ENCODE data around the gene CEP63. TPM values are rescaled to one million over a fixed set of nuclear protein-coding genes. Genes with fewer than 3 reads are reported as not detected.
"Not testable (repeated sequence)": the region's sequence is repeated elsewhere in the genome, so short reads cannot be mapped to it uniquely, and the experiment has no call there.

Gene CEP63
- total RNA-seq, 2 donors from 2014 or later, result 19.2 to 30.0 TPM

GRCh38 chr3:134568790-134569189, 82.9 kb downstream of the CEP63 start:
- no peaks in the 10 kb centered on the region for H3K27me3 ChIP-seq
- H3K36me3 ChIP-seq (replicated peaks in 1 of 2; ENCODE audit: insufficient read depth in 1 of 2, low read depth in 2 of 2), result no peaks in the 10 kb centered on the region
- ATAC-seq (no peak), DNase-seq (no peak)
- no peak for TF ChIP-seq POLR2A (IDR thresholded peaks at IDR 0.05)
- no peak for TF ChIP-seq CTCF (IDR thresholded peaks at IDR 0.05)
- no peak overlapping the region for H3K4me3 ChIP-seq
- H3K27ac ChIP-seq, result no peak overlapping the region
- intact Hi-C loops (cut with DNase I), result no loop called here
- 77 to 81% methylated on average over 6 of the region's 6 CpGs for WGBS, 2 donors
- no peaks in the 10 kb centered on the region for H3K4me1 ChIP-seq
- peaks cover 0 to 20% (median 0%) of the 10 kb centered on the region in 3 donors for H3K9me3 ChIP-seq

- H3K36me3 ChIP-seq (replicated peaks in 1 of 2; ENCODE audit: insufficient read depth in 1 of 2, low read depth in 2 of 2); H3K27me3 ChIP-seq; ATAC-seq; H3K4me1 ChIP-seq; H3K4me3 ChIP-seq; DNase-seq; intact Hi-C loops (cut with DNase I); H3K27ac ChIP-seq: not testable (repeated sequence)
- H3K9me3 ChIP-seq, result peaks cover 0 to 20% (median 0%) of the 10 kb centered on the region in 3 donors
- 86 to 87% methylated on average over 2 of the region's 2 CpGs for WGBS, 2 donors
Measured at GRCh38 chr3:134569899-134570298, 84.0 kb downstream of the CEP63 start.

- peaks cover 0 to under 1% (median 0%) of the 10 kb centered on the region in 3 donors for H3K9me3 ChIP-seq
- TF ChIP-seq POLR2A (IDR thresholded peaks at IDR 0.05) (no peak), CTCF (IDR thresholded peaks at IDR 0.05) (no peak)
- 75 to 78% methylated on average over 6 of the region's 6 CpGs for WGBS, 2 donors
- H3K36me3 ChIP-seq (replicated peaks in 1 of 2; ENCODE audit: insufficient read depth in 1 of 2, low read depth in 2 of 2), result no peaks in the 10 kb centered on the region
- no peak overlapping the region for H3K4me3 ChIP-seq
- H3K27ac ChIP-seq, result no peak overlapping the region
- no peaks in the 10 kb centered on the region for H3K27me3 ChIP-seq
- DNase-seq (no peak), ATAC-seq (no peak)
- no peaks in the 10 kb centered on the region for H3K4me1 ChIP-seq
- intact Hi-C loops (cut with DNase I), result no loop called here
Measured at GRCh38 chr3:134576426-134576825, 90.6 kb downstream of the CEP63 start.

- 91% methylated on average over 3 of the region's 3 CpGs for WGBS, 2 donors
- no peak for DNase-seq
- ATAC-seq, result no peak
- Histone ChIP-seq H3K36me3 (replicated peaks in 1 of 2; ENCODE audit: insufficient read depth in 1 of 2, low read depth in 2 of 2) (no peaks in the 10 kb centered on the region), H3K9me3 (no peaks in the 10 kb centered on the region), H3K27ac (no peak overlapping the region), H3K4me1 (no peaks in the 10 kb centered on the region), H3K27me3 (no peaks in the 10 kb centered on the region), H3K4me3 (no peak overlapping the region)
- intact Hi-C loops (cut with DNase I), result no loop called here
- TF ChIP-seq CTCF (IDR thresholded peaks at IDR 0.05) (no peak), POLR2A (IDR thresholded peaks at IDR 0.05) (no peak)
Measured at GRCh38 chr3:134576831-134577230, 91.0 kb downstream of the CEP63 start.

- Histone ChIP-seq H3K9me3 (no peaks in the 10 kb centered on the region), H3K27ac (no peak overlapping the region), H3K4me3 (no peak overlapping the region), H3K4me1 (no peaks in the 10 kb centered on the region), H3K27me3 (no peaks in the 10 kb centered on the region), H3K36me3 (replicated peaks in 1 of 2; ENCODE audit: insufficient read depth in 1 of 2, low read depth in 2 of 2) (no peaks in the 10 kb centered on the region)
- ATAC-seq (no peak), DNase-seq (no peak)
- 60 to 66% methylated on average over 3 of the region's 3 CpGs for WGBS, 2 donors
- TF ChIP-seq POLR2A (IDR thresholded peaks at IDR 0.05) (no peak), CTCF (IDR thresholded peaks at IDR 0.05) (no peak)
- intact Hi-C loops (cut with DNase I), result no loop called here
Measured at GRCh38 chr3:134579141-134579665, 93.3 kb downstream of the CEP63 start.

Data from body of pancreas (tissue), 4 donors.